HG03097 (cell line): ENCODE results near the gene OXCT2.
"Not testable (repeated sequence)": the region's sequence is repeated elsewhere in the genome, so short reads cannot be mapped to it uniquely, and the experiment has no call there.

Experiments
- ATAC-seq: cut with Tn5 transposase; IDR thresholded peaks from one replicate; pipeline ENCODE4 v1.9.1; 2021; ENCODE audit not compliant: unreplicated experiment, low FRiP score

The OXCT2 gene

GRCh38 chr1:39764512-39764911 lies 6.6 kb downstream of the OXCT2 start:
- ATAC-seq, result not testable (repeated sequence)

- not testable (repeated sequence) for ATAC-seq
These were observed 7.4 kb downstream of the OXCT2 start for GRCh38 chr1:39763619-39764374.

- ATAC-seq, result no peak
These were observed 8.3 kb downstream of the OXCT2 start for GRCh38 chr1:39762550-39763540.

DNA sequence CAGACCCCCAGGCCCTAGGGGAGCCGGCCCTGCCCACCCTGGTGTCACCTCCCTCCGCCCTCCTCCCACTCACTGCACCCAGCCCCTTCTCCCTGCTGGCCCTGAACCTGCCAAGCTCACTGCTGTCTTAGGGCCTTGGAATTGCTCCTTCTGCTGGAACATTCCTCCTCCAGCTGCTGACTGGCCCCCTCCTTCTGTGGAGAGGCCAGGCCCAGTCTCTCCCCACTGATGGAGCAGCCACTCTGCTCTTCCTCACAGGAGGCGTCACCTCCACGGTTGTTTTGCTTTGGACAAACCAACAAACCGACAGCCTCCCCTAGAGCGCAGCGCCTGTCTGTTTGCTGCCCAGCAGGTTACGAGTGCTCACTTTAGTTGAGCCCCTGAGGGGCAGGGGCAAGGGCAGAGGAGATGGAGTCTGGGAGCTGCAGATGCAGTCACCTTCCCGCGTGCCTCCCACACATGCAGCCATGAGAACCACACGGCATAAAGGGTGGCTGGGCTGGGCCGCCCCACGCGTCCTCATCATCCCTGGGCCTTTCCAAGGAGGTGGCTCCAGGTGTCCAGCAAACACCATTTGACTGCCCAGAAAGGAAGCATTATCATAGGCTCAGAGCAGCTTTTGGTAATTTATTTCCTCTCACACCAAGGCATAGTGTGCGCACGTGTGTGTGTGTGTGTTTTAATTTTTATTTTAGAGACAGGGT lies 9.4 kb downstream of the OXCT2 start:
- no peak for ATAC-seq

- ATAC-seq, result no peak
These were observed 10.1 kb downstream of the OXCT2 start for GRCh38 chr1:39761016-39761415.

- no peak for ATAC-seq
These were observed 10.8 kb downstream of the OXCT2 start for GRCh38 chr1:39760074-39761008.

DNA sequence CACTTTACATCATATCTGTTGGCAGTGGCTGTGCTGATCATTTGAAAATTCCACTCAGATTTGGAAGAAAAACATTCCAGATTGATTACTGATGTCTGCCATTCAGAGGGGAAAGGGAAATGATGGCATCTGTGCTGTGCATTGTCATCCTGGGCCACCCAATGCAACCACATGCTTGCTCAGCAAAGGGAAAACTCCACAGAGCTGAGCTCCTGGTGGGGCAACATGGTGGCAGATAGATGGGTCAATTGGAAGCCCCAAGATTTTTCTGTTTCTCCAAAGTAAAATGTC lies 11.8 kb downstream of the OXCT2 start:
- ATAC-seq, result no peak

- no peak for ATAC-seq
These were observed 12.4 kb downstream of the OXCT2 start for GRCh38 chr1:39758556-39759435.

- no peak for ATAC-seq
These were observed 13.6 kb downstream of the OXCT2 start for GRCh38 chr1:39757501-39757900.

GRCh38 chr1:39755965-39756659 lies 15.0 kb downstream of the OXCT2 start:
- ATAC-seq, result no peak

DNA sequence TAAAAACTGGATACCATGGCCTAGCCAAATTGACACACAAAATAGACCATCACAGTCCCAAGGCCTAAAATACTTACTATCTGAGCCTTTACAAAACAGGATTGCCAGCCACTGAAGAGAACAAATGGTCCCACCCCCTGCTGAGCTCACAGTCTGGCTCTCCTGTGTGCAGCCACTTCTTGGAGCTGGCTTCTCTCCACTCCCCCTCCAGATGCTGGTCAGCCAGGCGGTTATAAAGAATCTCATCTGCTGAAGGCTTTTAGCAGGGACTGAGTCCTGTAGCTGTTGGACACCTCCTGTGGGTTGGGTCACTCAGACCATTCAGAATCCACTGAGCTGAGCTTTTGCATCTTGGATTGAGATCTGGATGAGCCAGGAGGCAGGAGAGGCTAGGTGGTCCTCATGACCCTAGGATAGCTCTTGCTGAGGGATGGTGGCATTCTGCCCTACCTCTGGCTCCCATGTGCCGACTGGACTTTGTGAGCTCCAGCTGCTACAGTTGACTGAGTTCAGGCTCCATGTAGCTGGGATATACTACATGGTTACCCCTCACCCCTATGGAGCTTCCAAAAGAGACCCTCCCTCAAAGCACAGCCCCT lies 16.1 kb downstream of the OXCT2 start:
- ATAC-seq, result no peak

GRCh38 chr1:39754026-39754570 lies 17.1 kb downstream of the OXCT2 start:
- no peak for ATAC-seq

- no peak for ATAC-seq
These were observed 17.8 kb downstream of the OXCT2 start for GRCh38 chr1:39753132-39754025.

DNA sequence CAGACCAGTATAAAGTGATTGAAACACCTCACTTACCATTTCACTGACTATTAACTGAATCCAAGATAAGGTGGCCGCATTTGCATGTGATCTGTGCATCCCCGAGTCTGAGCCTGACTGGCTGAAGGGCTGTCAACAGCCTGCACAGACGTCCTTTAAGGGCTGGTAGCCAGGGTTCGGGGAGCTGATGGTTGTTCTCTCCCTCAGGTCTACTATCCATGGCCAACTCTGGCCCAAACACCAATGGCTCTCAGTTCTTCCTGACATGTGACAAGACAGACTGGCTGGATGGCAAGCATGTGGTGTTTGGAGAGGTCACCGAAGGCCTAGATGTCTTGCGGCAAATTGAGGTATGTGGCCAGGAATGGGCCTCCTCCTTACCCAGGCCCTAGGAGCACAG lies 18.4 kb downstream of the OXCT2 start:
- no peak for ATAC-seq

- ATAC-seq, result no peak
These were observed 19.6 kb downstream of the OXCT2 start for GRCh38 chr1:39751595-39751994.

DNA sequence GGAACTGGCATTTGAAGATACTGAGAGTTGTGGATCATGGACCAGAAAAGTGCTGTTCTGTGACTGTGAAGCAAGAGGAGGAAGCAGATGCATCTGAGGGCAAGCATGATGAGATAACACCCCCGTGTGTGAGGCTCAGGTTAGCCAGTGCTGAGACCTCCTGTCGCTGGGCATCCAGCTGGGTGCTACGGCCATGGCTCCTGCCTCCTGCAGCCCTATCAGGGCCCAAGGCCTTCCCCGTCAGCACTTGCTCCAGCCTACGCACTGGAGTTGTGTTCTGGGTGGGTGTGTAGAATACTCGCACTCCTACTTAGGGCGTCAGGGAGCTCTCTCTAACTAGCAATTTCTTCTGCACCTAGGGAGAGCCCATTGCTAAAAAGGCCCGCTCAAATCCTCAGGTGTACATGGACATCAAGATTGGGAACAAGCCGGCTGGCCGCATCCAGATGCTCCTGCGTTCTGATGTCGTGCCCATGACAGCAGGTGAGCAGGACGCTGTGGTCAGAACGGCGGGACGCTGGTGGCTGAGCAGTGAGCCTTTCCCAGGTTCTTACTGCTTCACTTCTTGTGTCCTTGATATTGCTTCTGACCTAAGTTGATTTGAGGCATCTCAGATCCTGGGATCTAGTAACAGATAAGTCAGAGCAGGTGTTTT lies 26.0 kb downstream of the OXCT2 start:
- no peak for ATAC-seq
